ENCODE data around the gene SCN5A.

The SCN5A gene

GRCh38 chr3:38610436-38610835, 39.1 kb downstream of the SCN5A start:
- no peak for TF ChIP-seq CTCF (IDR thresholded peaks at IDR 0.05; ENCODE audit: low read depth, low read length)
- H3K4me3 ChIP-seq (ENCODE audit: low read depth, low read length): no peak overlapping the region
- no peak for DNase-seq (ENCODE audit: low read depth, low spot score)
- in situ Hi-C loops (cut with HindIII; ENCODE audit: low sequenced_read_pairs): no loop called here

- no peak overlapping the region for H3K4me3 ChIP-seq (ENCODE audit: low read depth, low read length)
- no peak for TF ChIP-seq CTCF (IDR thresholded peaks at IDR 0.05; ENCODE audit: low read depth, low read length)
- in situ Hi-C loops (cut with HindIII; ENCODE audit: low sequenced_read_pairs): no loop called here
- no peak for DNase-seq (ENCODE audit: low read depth, low spot score)
These were observed 39.9 kb downstream of the SCN5A start for GRCh38 chr3:38609386-38610111.

GRCh38 chr3:38608961-38609360, 40.5 kb downstream of the SCN5A start:
- no peak for TF ChIP-seq CTCF (IDR thresholded peaks at IDR 0.05; ENCODE audit: low read depth, low read length)
- no peak overlapping the region for H3K4me3 ChIP-seq (ENCODE audit: low read depth, low read length)
- in situ Hi-C loops (cut with HindIII; ENCODE audit: low sequenced_read_pairs): no loop called here
- no peak for DNase-seq (ENCODE audit: low read depth, low spot score)

- in situ Hi-C loops (cut with HindIII; ENCODE audit: low sequenced_read_pairs): no loop called here
- no peak overlapping the region for H3K4me3 ChIP-seq (ENCODE audit: low read depth, low read length)
- TF ChIP-seq CTCF (IDR thresholded peaks at IDR 0.05; ENCODE audit: low read depth, low read length): no peak
- DNase-seq (ENCODE audit: low read depth, low spot score): no peak
These were observed 41.3 kb downstream of the SCN5A start for GRCh38 chr3:38608086-38608775.

- TF ChIP-seq CTCF (IDR thresholded peaks at IDR 0.05; ENCODE audit: low read depth, low read length): no peak
- no peak for DNase-seq (ENCODE audit: low read depth, low spot score)
- in situ Hi-C loops (cut with HindIII; ENCODE audit: low sequenced_read_pairs): no loop called here
- H3K4me3 ChIP-seq (ENCODE audit: low read depth, low read length): no peak overlapping the region
These were observed 42.9 kb downstream of the SCN5A start for GRCh38 chr3:38606561-38606960.

- in situ Hi-C loops (cut with HindIII; ENCODE audit: low sequenced_read_pairs): no loop called here
- TF ChIP-seq CTCF (IDR thresholded peaks at IDR 0.05; ENCODE audit: low read depth, low read length): no peak
- no peak for DNase-seq (ENCODE audit: low read depth, low spot score)
- H3K4me3 ChIP-seq (ENCODE audit: low read depth, low read length): no peak overlapping the region
These were observed 43.5 kb downstream of the SCN5A start for GRCh38 chr3:38605981-38606380.

All from astrocyte of the spinal cord (primary cell).